ENCODE measurements around the gene CD99L2. TPM values are rescaled to one million over a fixed set of nuclear protein-coding genes. Genes with fewer than 3 reads are reported as not detected.

CD99L2 gene
- total RNA-seq, 1 experiment from 2014 or later: 7.3 TPM

DNA sequence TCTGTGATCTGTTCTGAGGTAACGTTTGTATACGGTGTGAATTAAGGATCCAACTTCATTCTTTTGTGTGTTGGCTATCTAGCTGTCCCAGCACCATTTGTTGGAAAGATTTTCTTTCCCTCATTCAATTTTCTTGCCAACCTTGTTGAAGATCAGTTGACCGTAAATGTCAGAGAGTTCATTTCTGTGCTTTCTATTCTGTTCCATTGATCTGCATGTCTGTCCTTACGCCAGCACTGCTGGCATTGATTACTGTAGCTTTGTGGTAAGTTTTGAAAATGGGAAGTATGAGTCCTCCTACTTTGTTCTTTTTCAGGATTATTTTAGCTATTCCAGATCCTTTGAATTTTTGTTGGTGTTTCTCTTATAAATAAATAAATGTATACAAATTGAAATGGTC is 144.5 kb downstream of the CD99L2 start:
- H3K23ac ChIP-seq (ENCODE audit: insufficient read length, low read depth, low read length): no peak overlapping the region
- H2BK12ac ChIP-seq (ENCODE audit: insufficient read length, low read depth, low read length): no peak overlapping the region
- no peak overlapping the region for H2BK5ac ChIP-seq (ENCODE audit: insufficient read length, low read length)
- no peak overlapping the region for H2BK15ac ChIP-seq (ENCODE audit: low read depth, low read length)
- DNase-seq: no peak
- TF ChIP-seq, protein P1, sequence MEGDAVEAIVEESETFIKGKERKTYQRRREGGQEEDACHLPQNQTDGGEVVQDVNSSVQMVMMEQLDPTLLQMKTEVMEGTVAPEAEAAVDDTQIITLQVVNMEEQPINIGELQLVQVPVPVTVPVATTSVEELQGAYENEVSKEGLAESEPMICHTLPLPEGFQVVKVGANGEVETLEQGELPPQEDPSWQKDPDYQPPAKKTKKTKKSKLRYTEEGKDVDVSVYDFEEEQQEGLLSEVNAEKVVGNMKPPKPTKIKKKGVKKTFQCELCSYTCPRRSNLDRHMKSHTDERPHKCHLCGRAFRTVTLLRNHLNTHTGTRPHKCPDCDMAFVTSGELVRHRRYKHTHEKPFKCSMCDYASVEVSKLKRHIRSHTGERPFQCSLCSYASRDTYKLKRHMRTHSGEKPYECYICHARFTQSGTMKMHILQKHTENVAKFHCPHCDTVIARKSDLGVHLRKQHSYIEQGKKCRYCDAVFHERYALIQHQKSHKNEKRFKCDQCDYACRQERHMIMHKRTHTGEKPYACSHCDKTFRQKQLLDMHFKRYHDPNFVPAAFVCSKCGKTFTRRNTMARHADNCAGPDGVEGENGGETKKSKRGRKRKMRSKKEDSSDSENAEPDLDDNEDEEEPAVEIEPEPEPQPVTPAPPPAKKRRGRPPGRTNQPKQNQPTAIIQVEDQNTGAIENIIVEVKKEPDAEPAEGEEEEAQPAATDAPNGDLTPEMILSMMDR (conservative IDR thresholded peaks at IDR 0.05): no peak
- no peak overlapping the region for H4K5ac ChIP-seq (ENCODE audit: insufficient read length, low read depth, low read length)
- H3K4me1 ChIP-seq (ENCODE audit: insufficient read depth, low read length): no peaks in the 10 kb centered on the region
- H3K79me2 ChIP-seq (ENCODE audit: insufficient read depth, low read length): no peaks in the 10 kb centered on the region
- no peak overlapping the region for H3K27ac ChIP-seq (ENCODE audit: insufficient read length, low read depth, low read length)
- H3K4ac ChIP-seq (ENCODE audit: low read depth, low read length): no peak overlapping the region
- Mint-ChIP-seq H3K27me3 (ENCODE audit: low read depth) (no peaks in the 10 kb centered on the region; the same call in 1 of the 2 replicates), H3K9me3 (peaks cover 63 to 75% of the 10 kb centered on the region in 2 experiments), H3K36me3 (ENCODE audit: insufficient read depth in 1 of 3, low read depth in 3 of 3) (peaks cover 19 to 49% (median 22%) of the 10 kb centered on the region in 3 experiments; a peak in 6 of 7 replicates), H3K4me1 (no peaks in the 10 kb centered on the region), H3K4me3 (no peak overlapping the region), H3K27ac (no peak overlapping the region)
- no peak overlapping the region for H3K9ac ChIP-seq (ENCODE audit: extremely low read depth, insufficient read length, low read length)
- H2BK20ac ChIP-seq (ENCODE audit: low read depth, low read length, poor library complexity, severe bottlenecking): no peak overlapping the region
- no peak overlapping the region for H2AK5ac ChIP-seq (ENCODE audit: insufficient read length, low read length)
- H2BK120ac ChIP-seq (ENCODE audit: low read depth, low read length, poor library complexity, severe bottlenecking): no peak overlapping the region
- peaks cover 3% of the 10 kb centered on the region for H3K23me2 ChIP-seq (ENCODE audit: insufficient read length, low read depth, low read length, poor library complexity, severe bottlenecking)
- no peak overlapping the region for H3K56ac ChIP-seq (ENCODE audit: insufficient read length, low read depth, low read length)
- H3K14ac ChIP-seq (ENCODE audit: insufficient read depth, low read length): no peak overlapping the region
- no peak overlapping the region for H3T11ph ChIP-seq (ENCODE audit: low read length)
- H4K20me1 ChIP-seq (ENCODE audit: control insufficient read depth, insufficient read depth, insufficient read length): no peaks in the 10 kb centered on the region
- H4K91ac ChIP-seq (ENCODE audit: insufficient read length, low read depth, low read length): no peak overlapping the region
- H3K18ac ChIP-seq (ENCODE audit: insufficient read length, low read depth, low read length): no peak overlapping the region
- no peak overlapping the region for H3K4me2 ChIP-seq (ENCODE audit: insufficient read depth, insufficient read length, low read length)
- WGBS (ENCODE audit: extremely low coverage, insufficient read length, low lambda C conversion rate): no CpG with 5 or more reads among the region's 4 CpGs
- no peaks in the 10 kb centered on the region for H3K9me3 ChIP-seq (ENCODE audit: control insufficient read depth, low read depth, low read length)
- no peak overlapping the region for H4K8ac ChIP-seq (replicated peaks; ENCODE audit: insufficient read length, low read depth, low read length)
- no peaks in the 10 kb centered on the region for H3K79me1 ChIP-seq (ENCODE audit: insufficient read depth, low read depth, low read length, poor library complexity, severe bottlenecking)
- no peaks in the 10 kb centered on the region for H3K27me3 ChIP-seq (ENCODE audit: insufficient read depth, low read length)
- no peak overlapping the region for H2AFZ ChIP-seq (ENCODE audit: low read length)
